Measurements from ENCODE around the gene PWP2.
"Not testable (repeated sequence)": the region's sequence is repeated elsewhere in the genome, so short reads cannot be mapped to it uniquely, and the experiment has no call there.

The PWP2 gene

DNA sequence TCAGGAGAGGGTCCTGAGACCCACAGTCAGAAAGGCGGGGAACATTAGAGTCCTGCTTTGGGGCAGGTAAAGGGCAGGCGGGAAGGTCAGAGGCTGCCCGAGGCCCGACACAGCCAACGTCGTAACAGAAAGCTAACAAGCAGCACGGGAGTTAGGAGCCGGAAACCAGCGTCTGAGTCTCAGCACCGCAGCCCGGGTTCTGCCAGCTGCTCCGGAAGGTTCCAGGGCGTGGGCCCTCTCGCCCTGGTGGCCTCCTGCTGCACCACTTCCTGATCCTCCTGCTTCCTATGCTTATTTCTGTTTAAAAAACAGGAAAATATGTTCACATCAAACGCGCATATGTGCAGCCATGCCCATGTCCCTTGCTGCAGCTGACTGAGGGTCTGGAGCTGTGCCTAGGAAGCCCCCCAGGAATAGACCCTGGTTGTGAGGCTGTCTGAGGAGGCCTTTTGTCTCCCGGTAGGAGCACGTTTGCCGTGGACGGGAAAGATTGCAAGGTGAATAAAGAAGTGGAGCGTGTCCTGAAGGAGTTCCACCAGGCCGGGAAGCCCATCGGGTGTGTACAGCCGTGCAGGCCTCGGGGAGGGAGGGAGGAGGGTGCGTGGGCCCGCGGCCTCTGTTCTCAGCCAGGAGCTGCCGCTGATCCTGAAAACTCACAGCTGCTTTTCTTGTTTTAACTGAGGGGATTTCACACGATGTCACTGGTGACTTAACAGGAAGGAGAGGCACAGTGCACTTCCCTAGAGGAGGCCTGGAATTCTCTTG is 32.8 kb downstream of the PWP2 start:
- not testable (repeated sequence) for DNase-seq

DNA sequence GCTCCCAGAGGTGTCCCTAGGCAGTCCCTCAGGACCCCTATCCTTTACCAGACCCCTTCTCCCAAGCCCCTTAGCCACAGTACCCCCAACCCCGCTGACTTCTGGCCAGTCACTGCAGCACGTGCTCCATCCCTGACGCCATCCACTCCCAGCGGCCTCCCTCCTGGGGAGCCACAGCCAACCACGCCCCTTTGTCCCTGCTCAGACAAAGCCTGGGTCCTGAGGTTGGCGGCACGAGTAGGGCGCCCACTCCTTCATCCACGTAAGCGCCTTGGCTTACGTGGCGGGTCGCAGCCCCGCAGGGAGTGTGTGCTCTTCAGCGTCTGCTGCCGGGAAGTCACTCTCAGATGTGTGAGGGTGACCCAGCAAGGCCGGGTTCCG is 33.3 kb downstream of the PWP2 start:
- not testable (repeated sequence) for DNase-seq

DNA sequence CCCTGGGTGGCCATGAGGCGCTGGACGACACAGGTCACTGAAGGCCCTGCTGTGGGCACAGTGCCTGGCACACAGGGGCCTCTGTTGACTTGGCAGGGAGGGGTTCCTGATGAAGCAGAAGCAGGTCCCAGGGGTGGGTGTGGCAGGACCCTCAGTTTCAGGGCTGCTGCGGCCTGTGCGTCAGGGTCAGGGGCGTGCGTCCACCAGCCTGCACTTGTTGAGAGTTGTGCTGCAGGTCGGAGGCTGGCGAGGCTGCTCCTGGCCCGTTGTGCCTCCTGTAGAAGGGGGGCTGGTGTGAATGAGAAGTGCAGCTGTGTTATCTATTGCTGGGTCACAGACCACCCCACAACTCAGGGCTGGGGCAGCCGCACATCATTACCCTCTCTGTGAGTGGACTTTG is 35.3 kb downstream of the PWP2 start:
- DNase-seq = not testable (repeated sequence)

DNA sequence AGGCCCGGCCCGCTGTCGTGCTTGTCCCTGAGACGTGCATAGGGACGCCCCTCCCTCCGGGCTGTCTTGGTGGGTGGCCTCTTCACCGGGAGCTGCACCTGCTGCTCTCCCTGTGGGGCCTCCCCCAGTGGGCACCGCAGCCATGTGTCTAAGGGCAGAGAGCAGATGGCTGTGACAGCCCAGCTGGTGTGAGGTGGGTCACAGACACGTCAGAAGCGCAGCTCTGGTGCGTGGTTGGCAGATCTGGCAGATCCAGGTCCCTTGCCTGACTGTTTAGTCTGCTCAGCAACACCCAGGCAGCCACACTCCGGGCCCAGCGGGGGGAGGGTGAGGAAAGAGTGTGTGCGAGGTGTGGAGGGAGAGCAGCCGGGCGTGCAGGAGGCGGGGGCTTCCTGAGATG is 36.2 kb downstream of the PWP2 start:
- not testable (repeated sequence) for DNase-seq

DNA sequence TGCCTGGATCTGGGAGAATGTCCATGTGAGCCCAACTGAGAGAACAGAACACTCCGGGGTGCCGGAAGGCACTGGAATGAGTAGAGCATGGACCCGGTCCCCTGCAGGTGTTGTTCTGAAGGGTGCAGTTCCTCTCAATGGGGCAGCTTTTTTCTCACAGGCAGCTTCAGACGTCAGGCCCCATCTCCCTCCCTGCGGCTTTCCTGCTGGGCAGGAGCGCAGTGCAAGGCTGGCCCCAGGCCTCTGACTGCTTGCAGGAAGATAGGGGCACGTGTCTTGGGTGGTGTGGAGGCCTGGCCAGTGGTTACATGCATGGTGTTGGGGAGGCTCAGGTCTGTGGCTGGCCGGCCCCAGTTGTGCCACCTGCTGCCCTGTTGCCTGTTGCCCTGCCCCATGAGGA is 36.8 kb downstream of the PWP2 start:
- DNase-seq = not testable (repeated sequence)

DNA sequence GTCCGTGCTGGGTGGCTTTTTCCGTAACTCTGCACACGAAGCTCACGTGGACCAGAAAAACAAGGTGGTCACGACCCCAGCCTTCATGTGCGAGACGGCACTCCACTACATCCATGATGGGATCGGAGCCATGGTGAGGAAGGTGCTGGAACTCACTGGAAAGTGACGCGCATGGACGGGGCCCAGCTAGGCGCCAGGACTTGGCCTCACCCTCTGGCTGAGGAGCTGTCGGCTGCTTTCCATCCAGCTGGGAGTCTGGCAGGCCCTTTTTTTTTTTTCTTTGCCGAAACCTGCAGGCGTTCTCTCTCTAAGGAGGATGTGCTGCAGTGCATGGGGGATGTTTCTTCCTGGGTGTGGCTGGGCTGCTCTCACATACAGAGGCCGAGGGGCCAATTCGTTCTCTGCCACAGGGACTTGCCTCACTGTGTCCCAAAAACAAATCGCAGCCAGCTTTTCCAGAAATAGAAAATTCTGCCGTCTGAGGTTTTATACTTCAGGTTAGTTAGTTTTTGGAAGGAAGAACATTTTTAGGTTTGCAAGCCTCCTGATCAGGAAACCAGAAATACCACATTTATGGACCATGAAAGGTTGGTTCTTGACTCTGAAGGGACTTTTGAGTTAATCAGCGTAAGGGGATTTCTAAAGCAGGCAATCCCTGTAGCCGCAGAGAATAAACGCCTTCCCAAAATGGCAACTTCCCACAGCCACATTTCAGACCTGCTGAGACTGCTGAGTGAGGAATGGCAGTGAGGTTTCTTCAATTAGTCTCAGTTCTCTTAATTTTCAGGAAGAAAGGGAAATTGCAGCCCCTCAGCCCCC is 37.8 kb downstream of the PWP2 start:
- DNase-seq = not testable (repeated sequence)

DNA sequence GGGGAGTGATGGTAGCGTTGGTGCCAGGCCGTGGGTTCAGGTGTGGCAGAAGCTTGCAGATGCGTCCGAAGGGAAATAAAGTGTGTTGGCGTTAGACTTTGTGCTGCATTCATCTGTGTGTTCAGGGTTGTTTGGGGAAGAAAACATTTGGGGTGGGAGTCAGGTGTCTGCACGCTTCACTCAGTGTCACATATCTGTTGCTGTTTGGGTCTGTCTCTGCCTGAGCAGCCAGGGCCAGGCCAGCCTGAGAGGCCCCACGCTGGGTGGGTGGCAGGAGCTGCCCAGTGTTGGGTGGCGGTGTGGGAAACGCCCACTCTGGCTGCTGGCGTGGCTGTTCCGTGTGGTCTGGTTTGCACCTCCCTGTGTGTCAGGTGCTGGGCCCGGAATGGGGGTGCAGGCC is 38.4 kb downstream of the PWP2 start:
- not testable (repeated sequence) for DNase-seq

DNA sequence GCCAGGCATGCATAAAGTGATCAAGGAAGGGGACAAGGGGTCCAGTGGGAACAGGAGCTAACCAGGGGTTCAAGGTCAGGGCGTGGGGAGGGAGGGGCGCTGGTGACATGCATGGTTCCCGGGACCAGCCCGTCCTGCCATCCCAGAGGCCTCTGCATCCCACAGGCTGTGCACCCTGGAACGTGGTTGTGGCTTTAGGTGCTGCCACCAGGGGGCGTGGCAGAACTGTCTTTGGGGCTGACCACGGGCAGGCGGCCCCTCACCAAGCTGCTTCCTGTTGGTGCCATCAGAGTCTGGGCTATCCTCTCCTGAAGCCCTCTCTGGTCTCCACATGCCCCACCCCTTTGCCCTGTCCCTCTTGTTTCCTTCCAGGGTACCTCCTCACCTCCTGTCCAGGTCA is 39.9 kb downstream of the PWP2 start:
- DNase-seq = not testable (repeated sequence)

DNA sequence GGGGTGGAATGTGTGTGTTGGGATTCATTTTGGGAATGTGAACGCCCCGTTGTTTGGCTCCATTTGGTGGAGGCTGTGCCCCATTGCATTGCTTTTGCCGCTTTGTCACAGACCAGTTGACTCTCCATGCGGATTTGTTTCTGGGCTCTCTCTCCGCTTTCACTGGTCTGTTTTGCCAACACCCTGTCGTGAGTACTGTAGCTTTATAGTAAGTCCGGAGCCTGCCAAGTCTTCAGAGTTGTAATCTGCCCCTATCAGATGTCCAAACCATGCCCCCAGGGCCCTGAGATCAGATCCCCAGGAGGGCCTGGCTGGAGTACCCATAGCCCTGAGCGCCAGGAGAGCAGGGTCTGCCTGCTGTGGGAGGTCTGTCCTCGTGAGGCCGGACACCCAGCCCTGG is 43.1 kb downstream of the PWP2 start:
- not testable (repeated sequence) for DNase-seq

DNA sequence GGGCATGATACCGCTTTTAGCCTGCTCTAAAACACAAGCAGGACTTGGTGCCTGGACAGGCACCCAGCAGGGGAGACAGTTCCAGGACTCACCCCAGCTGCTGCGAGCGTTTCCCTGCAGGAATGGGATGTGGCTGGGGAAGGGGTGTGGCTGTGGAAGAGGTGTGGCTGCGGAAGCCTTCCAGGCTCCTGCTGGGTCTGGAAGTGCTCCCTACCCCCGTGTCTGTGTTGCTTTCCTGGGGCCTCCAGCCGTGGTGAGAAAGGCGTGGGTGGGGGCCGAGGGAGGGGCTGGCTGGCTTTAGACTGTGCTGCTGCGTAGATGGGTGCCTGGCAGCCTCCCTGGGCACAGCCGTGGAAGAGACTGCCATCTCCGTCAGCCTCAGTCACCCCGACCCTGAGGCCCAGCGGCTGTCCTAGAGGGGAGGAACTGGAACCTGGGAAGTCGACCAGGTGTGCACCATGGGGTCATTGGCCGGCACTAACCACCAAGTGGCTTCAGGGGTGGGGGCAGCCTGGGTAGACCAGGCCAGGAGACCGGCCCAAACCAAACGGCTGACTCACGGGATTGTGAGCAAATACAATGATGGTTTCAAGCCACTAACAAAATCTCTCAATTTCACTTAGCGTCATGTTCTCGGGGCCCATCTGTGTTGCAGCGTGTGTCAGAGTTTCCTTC is 46.2 kb downstream of the PWP2 start:
- DNase-seq = not testable (repeated sequence)

DNA sequence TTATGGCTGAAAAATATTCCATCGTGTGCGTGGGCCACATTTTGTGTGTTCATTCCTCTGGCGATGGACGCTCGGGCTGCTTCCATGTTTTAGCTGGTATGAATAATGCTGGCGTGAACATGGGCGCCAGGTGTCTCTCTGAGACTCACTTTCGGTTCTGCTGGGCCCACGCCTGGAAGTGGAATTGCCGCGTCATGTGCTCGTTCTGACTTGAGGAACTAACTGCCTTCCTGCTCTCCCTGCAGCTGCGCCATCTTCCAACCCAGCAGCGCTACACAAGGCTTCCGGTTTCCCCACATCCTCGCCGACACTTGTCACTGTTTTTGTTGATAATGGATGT is 46.7 kb downstream of the PWP2 start:
- DNase-seq = not testable (repeated sequence)

DNA sequence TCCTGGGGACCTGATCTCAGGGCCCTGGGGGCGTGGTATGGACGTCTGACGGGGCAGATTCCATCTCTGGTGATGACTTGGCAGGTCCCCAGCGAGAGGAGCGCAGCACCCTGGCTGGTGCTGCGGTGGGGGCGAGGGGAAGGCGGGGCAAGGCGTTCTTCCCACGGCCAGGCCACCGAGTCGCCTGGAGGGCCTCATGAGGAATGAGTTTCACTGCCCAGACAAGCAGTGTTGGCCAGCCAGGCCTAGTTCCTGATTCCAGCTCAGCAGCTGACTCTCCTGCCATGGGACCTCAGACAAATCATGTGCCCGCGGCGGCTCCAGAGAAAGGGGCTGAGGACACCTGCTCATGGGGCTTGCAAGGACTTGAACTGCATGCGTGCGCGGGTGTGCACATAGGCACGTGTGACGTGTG is 47.6 kb downstream of the PWP2 start:
- DNase-seq = not testable (repeated sequence)

DNA sequence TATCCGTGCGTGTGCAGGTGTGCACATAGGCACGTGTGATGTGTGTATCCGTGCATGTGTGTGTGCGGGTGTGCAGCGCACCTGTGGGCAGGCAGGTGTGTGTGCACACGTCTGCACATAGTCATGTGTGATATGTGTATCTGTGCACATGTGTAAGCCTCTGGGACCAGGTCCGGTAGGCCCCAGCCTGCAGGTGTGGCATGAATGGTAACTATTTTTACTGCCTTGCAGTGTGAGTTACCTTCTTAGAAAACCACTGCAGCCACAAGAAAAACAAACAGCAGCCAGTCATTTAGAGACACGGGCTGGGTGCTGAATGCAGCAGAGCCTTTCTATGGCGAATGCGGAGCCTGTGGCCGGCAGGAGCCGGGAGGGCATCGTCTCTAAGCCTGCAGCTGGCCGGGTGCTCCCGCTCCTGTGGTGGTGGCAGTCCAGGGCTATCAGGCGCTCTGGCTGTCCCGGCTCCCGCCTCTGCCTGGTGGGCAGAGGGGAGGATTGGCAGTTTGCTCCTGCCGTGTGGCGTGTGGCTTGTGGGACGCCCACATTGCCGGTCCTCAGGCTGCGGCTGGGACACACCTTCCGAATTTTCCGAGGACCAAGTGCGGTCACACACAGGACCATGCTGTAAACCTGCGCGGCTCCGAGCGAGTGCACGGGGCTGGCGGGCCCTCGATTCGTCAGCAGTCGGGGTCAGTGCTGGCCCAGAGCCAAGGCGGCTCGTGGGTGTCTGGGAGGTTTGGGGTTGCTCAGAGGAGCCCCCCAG is 48.2 kb downstream of the PWP2 start:
- not testable (repeated sequence) for DNase-seq

DNA sequence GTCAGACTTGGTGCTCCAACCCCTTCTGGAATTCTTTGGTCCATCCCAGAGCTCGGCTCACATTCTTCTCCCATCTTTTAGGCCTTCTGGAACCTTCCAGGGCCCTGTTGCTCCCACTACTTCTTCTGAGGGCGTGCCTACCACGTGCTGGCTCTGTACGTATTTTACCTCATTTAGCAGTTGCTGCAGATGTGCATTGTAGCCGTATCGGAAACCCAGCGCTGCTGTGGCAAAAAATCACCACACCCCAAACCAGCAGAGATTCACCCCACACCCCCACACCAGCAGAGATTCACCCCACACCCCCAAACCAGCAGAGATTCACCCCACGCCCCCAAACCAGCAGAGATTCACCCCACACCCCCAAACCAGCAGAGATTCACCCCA is 48.8 kb downstream of the PWP2 start:
- not testable (repeated sequence) for DNase-seq

DNA sequence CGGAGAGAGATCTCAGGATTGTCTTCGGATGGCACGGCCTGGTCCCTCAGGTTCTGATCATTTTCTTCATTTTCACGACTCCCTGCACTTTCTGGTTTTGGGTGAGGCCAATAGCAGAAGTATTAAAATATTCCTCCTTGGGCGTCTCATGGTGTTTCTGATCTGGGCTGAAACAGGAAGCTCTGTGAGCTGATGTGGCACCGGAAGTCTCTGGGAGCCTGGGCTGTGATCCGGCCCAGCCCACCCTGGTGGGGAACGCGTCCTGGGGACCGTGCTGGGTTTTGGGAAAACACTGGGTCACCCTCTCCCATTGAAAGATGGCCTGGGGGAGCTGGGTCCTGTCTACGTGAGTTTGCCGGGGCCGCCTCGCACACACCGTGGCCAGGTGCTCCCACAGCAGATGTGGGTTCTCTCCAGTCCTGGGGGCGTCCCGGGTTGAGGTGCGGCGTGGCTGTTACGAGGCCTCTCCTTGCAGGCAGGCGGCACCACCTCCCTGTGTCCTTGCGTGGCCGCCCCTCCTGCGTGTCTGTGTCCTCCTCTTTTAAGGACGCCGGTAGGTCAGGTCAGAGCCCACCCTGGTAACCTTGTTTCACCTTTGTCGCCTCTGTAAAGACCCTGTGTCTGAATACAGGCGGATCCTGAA is 50.4 kb downstream of the PWP2 start:
- not testable (repeated sequence) for DNase-seq

DNA sequence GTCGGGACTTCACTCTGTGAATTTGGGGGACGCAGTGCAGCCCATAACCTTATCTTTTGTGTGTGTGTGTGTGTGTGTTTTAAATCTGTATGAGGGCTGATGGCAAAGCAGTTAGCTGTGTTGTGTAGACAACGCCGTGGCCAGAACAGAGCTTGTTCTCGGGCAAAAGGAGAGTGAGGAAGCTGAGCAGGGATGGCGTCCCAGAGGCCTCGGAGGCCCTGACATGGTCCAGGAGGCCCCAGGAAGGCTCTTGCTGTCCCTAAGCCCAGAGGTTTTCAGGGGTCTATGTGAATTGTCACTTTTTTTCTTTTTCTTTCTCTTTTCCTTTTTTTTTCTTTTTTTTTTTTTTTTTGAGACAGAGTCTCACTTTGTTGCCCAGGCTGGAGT is 50.9 kb downstream of the PWP2 start:
- DNase-seq = not testable (repeated sequence)

DNA sequence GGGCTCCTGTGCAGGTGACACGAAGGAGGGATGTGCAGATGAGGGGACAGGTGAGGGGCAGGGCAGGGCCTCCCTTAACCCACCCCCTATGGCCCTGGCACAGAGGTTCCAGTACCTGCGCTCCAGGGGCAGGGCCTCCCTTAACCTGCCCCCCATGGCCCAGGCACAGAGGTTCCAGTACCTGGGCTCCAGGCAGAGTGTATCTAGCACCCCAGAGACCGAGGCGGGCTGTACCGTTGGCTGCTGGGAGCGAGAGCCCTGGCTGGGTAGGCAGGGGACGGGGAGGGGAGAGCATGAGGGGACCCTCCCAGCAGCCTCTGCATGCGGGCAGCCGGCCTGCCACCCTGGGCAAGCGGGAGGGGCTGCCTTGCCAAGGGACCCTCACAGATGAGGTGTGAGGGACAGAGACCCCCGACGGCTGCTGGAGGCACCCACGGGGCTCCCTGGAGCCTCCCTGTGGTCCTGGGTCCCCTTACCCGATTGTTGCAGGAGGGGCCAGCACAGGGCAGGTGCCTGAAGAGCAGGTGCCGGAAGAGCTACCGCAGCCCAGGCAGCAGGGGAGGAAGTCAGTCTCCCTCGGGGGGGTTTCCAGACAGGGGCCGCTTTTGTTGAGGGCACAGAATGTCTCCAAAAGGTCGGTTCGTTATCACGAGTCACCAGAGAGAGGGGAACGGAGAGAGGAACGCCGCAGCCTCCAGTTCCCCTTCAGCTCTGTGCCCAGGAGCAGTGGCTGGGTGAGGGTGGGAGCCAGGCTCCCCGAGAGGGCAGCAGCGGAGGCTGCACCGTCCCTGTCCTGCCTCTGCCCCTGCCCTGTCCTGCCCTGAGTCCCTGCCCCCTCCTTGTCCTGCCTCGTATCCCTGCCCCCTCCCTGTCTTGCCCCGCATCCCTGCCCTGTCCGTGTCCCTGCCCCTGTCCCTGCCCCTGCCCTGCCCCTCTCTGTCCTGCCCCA is 52.4 kb downstream of the PWP2 start:
- DNase-seq = not testable (repeated sequence)

DNA sequence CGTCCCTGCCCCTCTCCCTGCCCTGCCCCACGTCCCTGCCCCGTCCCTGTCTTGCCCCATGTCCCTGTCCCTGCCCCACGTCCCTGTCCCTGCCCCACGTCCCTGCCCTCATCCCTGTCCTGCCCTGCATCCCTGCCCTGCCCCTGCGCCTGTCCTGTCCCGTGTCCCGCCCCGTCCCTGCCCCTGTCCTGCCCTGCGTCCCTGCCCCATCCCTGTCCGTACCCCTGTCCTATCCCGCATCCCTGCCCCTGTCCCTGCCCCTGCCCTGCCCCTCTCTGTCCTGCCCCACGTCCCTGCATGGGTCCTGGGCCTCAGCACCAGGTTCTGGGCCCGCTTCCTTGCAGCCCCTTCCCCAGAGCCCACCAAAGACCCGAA is 53.1 kb downstream of the PWP2 start:
- DNase-seq = not testable (repeated sequence)

DNA sequence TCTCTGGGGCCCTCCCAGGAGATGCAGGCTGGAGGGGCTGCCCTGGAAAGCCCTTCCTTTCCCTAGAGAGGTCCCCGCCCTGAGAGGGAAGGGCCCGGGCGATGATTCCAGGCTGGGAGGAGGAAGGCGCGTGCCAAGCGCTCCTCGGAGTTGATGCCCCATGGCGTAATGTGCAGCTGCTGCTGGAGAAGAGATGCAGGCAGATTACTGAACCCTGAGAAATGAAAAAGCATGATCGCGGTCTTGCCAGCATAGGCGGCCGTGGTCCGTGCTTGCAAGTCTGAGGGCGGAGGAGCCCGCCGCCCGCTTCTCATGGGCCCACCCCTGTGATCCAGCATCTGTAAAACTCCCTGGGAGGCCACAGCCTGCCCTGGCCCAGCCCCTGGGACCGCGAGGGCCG is 53.6 kb downstream of the PWP2 start:
- DNase-seq = not testable (repeated sequence)

DNA sequence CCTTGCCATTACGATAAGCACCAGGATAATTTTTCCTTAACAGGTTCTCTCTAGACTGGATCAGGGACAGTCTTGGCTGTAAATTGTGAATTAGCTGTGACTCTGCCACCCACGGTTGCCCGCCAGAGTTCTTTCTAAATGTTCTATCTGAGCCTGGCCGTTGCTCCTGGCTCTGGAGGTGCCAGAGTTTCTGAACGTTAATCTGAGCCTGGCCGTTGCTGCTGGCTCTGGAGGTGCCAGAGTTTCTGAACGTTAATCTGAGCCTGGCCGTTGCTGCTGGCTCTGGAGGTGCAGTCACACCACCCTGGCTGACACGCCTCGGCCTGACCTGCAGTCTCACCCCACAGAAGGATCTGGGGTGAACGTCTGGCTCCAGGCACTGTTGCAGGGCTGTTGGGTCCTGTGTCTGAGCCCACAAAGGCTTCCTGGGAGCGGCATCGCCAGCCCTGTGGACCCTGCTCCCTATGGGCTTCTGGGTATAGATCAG is 56.0 kb downstream of the PWP2 start:
- DNase-seq = not testable (repeated sequence)

DNA sequence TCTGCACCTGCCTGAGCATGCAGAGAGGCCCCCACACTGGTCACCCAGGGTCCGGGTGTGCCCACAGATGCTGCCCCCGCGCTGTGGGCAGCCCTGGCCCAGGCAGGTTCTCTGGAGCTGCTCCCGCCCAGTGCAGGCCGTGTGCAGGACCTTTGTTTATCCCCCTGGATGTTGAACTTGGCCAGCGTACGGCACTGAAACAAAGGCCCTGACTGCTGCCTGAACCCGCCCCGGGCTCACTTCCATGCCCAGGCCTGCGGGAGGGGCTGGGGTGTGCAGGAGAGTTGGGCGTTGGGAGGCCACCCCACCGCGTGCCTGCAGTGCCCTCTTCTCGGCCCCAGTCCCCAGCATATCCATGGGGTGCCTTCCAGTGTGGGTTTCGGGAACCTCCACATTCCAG is 58.7 kb downstream of the PWP2 start:
- DNase-seq = not testable (repeated sequence)
